ENCODE measurements around the gene CDH15. TPM values are rescaled to one million over a fixed set of nuclear protein-coding genes. Genes with fewer than 3 reads are reported as not detected.
"Not testable (repeated sequence)": the region's sequence is repeated elsewhere in the genome, so short reads cannot be mapped to it uniquely, and the experiment has no call there.

The CDH15 gene
- total RNA-seq, 2 donors from 2014 or later = 0.75 TPM; not detected in 1

- no peak for ATAC-seq
- DNase-seq (ENCODE audit: low spot score in 2 of 2) = no peak
- H3K36me3 Mint-ChIP-seq = no peaks in the 10 kb centered on the region
- H3K27ac Mint-ChIP-seq = peak overlapping the region in 1 of 2 donors; percentile 14
- H3K9me3 Mint-ChIP-seq = no peaks in the 10 kb centered on the region
Observed at GRCh38 chr16:89174055-89174827, 2.7 kb downstream of the CDH15 start.

GRCh38 chr16:89174877-89175276 is 3.3 kb downstream of the CDH15 start:
- ATAC-seq (no peak), DNase-seq (ENCODE audit: low spot score in 2 of 2) (no peak)
- Mint-ChIP-seq H3K27ac (no peak overlapping the region), H3K36me3 (no peaks in the 10 kb centered on the region), H3K9me3 (no peaks in the 10 kb centered on the region)

GRCh38 chr16:89175280-89176146 is 4.0 kb downstream of the CDH15 start:
- ATAC-seq (no peak), DNase-seq (ENCODE audit: low spot score in 2 of 2) (no peak)
- H3K36me3 Mint-ChIP-seq = no peaks in the 10 kb centered on the region
- H3K27ac Mint-ChIP-seq = no peak overlapping the region
- no peaks in the 10 kb centered on the region for H3K9me3 Mint-ChIP-seq

- ATAC-seq = no peak
- H3K27ac Mint-ChIP-seq = no peak overlapping the region
- H3K9me3 Mint-ChIP-seq = no peaks in the 10 kb centered on the region
- no peak for DNase-seq (ENCODE audit: low spot score in 2 of 2)
- no peaks in the 10 kb centered on the region for H3K36me3 Mint-ChIP-seq
Observed at GRCh38 chr16:89176147-89176690, 4.7 kb downstream of the CDH15 start.

GRCh38 chr16:89176717-89177116 is 5.2 kb downstream of the CDH15 start:
- ATAC-seq (no peak), DNase-seq (ENCODE audit: low spot score in 2 of 2) (no peak)
- no peak overlapping the region for H3K27ac Mint-ChIP-seq
- H3K36me3 Mint-ChIP-seq = no peaks in the 10 kb centered on the region
- H3K9me3 Mint-ChIP-seq = no peaks in the 10 kb centered on the region

- ATAC-seq = no peak
- no peak for DNase-seq (ENCODE audit: low spot score in 2 of 2)
- Mint-ChIP-seq H3K36me3 (no peaks in the 10 kb centered on the region), H3K27ac (no peak overlapping the region), H3K9me3 (no peaks in the 10 kb centered on the region)
Observed at GRCh38 chr16:89177501-89177900, 6.0 kb downstream of the CDH15 start.

- Mint-ChIP-seq H3K27ac (no peak overlapping the region), H3K9me3 (no peaks in the 10 kb centered on the region), H3K36me3 (no peaks in the 10 kb centered on the region)
- ATAC-seq = no peak
- no peak for DNase-seq (ENCODE audit: low spot score in 2 of 2)
Observed at GRCh38 chr16:89178453-89179147, 7.1 kb downstream of the CDH15 start.

GRCh38 chr16:89179148-89179484 is 7.6 kb downstream of the CDH15 start:
- ATAC-seq (no peak), DNase-seq (ENCODE audit: low spot score in 2 of 2) (no peak)
- H3K9me3 Mint-ChIP-seq = no peaks in the 10 kb centered on the region
- no peaks in the 10 kb centered on the region for H3K36me3 Mint-ChIP-seq
- no peak overlapping the region for H3K27ac Mint-ChIP-seq

- no peaks in the 10 kb centered on the region for H3K36me3 Mint-ChIP-seq
- ATAC-seq (no peak), DNase-seq (ENCODE audit: low spot score in 2 of 2) (no peak)
- H3K9me3 Mint-ChIP-seq = no peaks in the 10 kb centered on the region
- H3K27ac Mint-ChIP-seq = no peak overlapping the region
Observed at GRCh38 chr16:89179656-89180315, 8.2 kb downstream of the CDH15 start.

- Mint-ChIP-seq H3K27ac (no peak overlapping the region), H3K9me3 (no peaks in the 10 kb centered on the region), H3K36me3 (no peaks in the 10 kb centered on the region)
- ATAC-seq = no peak
- no peak for DNase-seq (ENCODE audit: low spot score in 2 of 2)
Observed at GRCh38 chr16:89183463-89183862, 11.9 kb downstream of the CDH15 start.

- no peak for ATAC-seq
- no peaks in the 10 kb centered on the region for H3K9me3 Mint-ChIP-seq
- DNase-seq (ENCODE audit: low spot score in 2 of 2) = no peak
- H3K27ac Mint-ChIP-seq = no peak overlapping the region
- H3K36me3 Mint-ChIP-seq = no peaks in the 10 kb centered on the region
Observed at GRCh38 chr16:89183975-89184676, 12.6 kb downstream of the CDH15 start.

- Mint-ChIP-seq H3K36me3 (no peaks in the 10 kb centered on the region), H3K9me3 (no peaks in the 10 kb centered on the region), H3K27ac (no peak overlapping the region)
- DNase-seq (ENCODE audit: low spot score in 2 of 2) = no peak
- no peak for ATAC-seq
Observed at GRCh38 chr16:89184677-89184932, 13.1 kb downstream of the CDH15 start.

GRCh38 chr16:89184933-89185794 is 13.6 kb downstream of the CDH15 start:
- Mint-ChIP-seq H3K9me3 (no peaks in the 10 kb centered on the region), H3K36me3 (no peaks in the 10 kb centered on the region), H3K27ac (peak overlapping the region in 1 of 2 donors; percentile 29)
- ATAC-seq (peak in 1 of 2 donors; percentile 49), DNase-seq (ENCODE audit: low spot score in 2 of 2) (no peak)

- not testable (repeated sequence) for DNase-seq (ENCODE audit: low spot score in 2 of 2); H3K27ac Mint-ChIP-seq
Observed at GRCh38 chr16:89185887-89186592, 14.5 kb downstream of the CDH15 start.

GRCh38 chr16:89186593-89187031 is 15.1 kb downstream of the CDH15 start:
- not testable (repeated sequence) for H3K27ac Mint-ChIP-seq; ATAC-seq; DNase-seq (ENCODE audit: low spot score in 2 of 2); H3K9me3 Mint-ChIP-seq; H3K36me3 Mint-ChIP-seq

More at GRCh38 chr16:89185887-89186592, 14.5 kb downstream of the CDH15 start:
- not testable (repeated sequence) for H3K36me3 Mint-ChIP-seq, ATAC-seq, H3K9me3 Mint-ChIP-seq
